Measurements from ENCODE around the gene PCK1. TPM values are rescaled to one million over a fixed set of nuclear protein-coding genes. Genes with fewer than 3 reads are reported as not detected.

Gene PCK1
- total and polyA plus RNA-seq, 9 donors, result 0.30 to 133 (median 1.9) TPM

GRCh38 chr20:57601211-57601570, 40.3 kb downstream of the PCK1 start:
- 86 to 100% (median 88%) methylated on average over 2 of the region's 2 CpGs for WGBS, 3 donors

GRCh38 chr20:57601737-57602136, 40.8 kb downstream of the PCK1 start:
- Histone ChIP-seq H3K27me3 (no peaks in the 10 kb centered on the region), H3K4me1 (ENCODE audit: insufficient read depth) (peaks cover 2% of the 10 kb centered on the region), H3K4me3 (no peak overlapping the region), H3K36me3 (no peaks in the 10 kb centered on the region), H3K9me3 (no peaks in the 10 kb centered on the region), H3K27ac (no peak overlapping the region)
- no peak for DNase-seq
- intact Hi-C loops (cut with DNase I), result no loop called here
- TF ChIP-seq EP300 (IDR thresholded peaks at IDR 0.05) (no peak), POLR2A (IDR thresholded peaks at IDR 0.05) (no peak)
- WGBS, 3 donors, result 79 to 94% (median 87%) methylated on average over 5 of the region's 5 CpGs

More at GRCh38 chr20:57601211-57601570, 40.3 kb downstream of the PCK1 start:
- Histone ChIP-seq H3K36me3 (no peaks in the 10 kb centered on the region), H3K27me3 (no peaks in the 10 kb centered on the region), H3K4me1 (ENCODE audit: insufficient read depth) (peaks cover 2% of the 10 kb centered on the region), H3K4me3 (no peak overlapping the region), H3K27ac (no peak overlapping the region), H3K9me3 (no peaks in the 10 kb centered on the region)
- intact Hi-C loops (cut with DNase I), result no loop called here
- no peak for DNase-seq
- TF ChIP-seq, protein P1, sequence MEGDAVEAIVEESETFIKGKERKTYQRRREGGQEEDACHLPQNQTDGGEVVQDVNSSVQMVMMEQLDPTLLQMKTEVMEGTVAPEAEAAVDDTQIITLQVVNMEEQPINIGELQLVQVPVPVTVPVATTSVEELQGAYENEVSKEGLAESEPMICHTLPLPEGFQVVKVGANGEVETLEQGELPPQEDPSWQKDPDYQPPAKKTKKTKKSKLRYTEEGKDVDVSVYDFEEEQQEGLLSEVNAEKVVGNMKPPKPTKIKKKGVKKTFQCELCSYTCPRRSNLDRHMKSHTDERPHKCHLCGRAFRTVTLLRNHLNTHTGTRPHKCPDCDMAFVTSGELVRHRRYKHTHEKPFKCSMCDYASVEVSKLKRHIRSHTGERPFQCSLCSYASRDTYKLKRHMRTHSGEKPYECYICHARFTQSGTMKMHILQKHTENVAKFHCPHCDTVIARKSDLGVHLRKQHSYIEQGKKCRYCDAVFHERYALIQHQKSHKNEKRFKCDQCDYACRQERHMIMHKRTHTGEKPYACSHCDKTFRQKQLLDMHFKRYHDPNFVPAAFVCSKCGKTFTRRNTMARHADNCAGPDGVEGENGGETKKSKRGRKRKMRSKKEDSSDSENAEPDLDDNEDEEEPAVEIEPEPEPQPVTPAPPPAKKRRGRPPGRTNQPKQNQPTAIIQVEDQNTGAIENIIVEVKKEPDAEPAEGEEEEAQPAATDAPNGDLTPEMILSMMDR (IDR thresholded peaks at IDR 0.05), result no peak
- TF ChIP-seq POLR2A (IDR thresholded peaks at IDR 0.05), result no peak
- no peak for TF ChIP-seq EP300 (IDR thresholded peaks at IDR 0.05)

DNA sequence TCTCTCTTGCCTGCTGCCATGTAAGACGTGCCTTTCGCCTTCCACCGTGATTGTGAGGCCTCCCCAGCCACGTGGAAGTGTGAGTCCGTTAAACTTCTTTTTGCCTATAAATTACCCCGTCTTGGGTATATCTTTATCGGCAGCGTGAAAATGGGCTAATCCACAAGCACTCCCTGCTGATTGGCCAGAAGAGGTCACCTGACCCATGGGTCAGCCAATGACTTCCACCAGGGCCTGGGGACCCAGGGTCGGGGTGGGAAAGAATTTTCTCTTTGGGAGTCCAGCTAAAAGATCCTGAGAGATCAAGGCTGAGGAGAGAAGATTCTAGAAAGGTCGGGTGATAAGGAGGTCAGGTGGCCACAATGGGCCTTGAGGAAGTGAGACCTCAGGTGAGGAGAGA, 42.2 kb downstream of the PCK1 start:
- Histone ChIP-seq H3K4me3 (no peak overlapping the region), H3K9me3 (no peaks in the 10 kb centered on the region), H3K27me3 (no peaks in the 10 kb centered on the region), H3K36me3 (no peaks in the 10 kb centered on the region), H3K27ac (no peak overlapping the region), H3K4me1 (ENCODE audit: insufficient read depth) (no peaks in the 10 kb centered on the region)
- DNase-seq, result no peak
- TF ChIP-seq EP300 (IDR thresholded peaks at IDR 0.05) (no peak), POLR2A (IDR thresholded peaks at IDR 0.05) (no peak)
- TF ChIP-seq, protein P1 (IDR thresholded peaks at IDR 0.05), result no peak
- 91 to 96% (median 91%) methylated on average over 10 of the region's 10 CpGs for WGBS, 3 donors
- intact Hi-C loops (cut with DNase I), result no loop called here

DNA sequence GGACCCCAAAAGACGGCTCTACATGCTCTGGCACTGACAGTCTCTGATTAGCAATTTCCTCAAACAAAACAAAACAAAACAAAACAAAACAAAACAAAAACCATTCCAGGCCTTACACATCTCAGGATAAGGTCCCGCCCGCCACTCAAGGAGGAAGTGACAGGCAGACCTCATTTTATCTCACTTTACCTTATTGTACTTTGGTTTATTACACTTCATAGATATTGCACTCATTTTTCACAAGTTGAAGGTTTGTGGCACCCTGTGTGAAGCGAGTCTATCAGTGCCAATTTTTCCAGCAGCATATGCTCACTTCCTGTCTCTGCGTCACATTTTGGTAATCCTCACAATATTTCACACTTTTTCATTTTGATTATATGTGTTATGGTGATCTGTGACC, 44.1 kb downstream of the PCK1 start:
- no peaks in the 10 kb centered on the region for H3K36me3 ChIP-seq
- no peaks in the 10 kb centered on the region for H3K4me1 ChIP-seq (ENCODE audit: insufficient read depth)
- H3K4me3 ChIP-seq, result no peak overlapping the region
- intact Hi-C loops (cut with DNase I), result no loop called here
- H3K27me3 ChIP-seq, result no peaks in the 10 kb centered on the region
- TF ChIP-seq EP300 (IDR thresholded peaks at IDR 0.05) (no peak), POLR2A (IDR thresholded peaks at IDR 0.05) (no peak)
- TF ChIP-seq, protein P1 (IDR thresholded peaks at IDR 0.05), result no peak
- H3K27ac ChIP-seq, result no peak overlapping the region
- H3K9me3 ChIP-seq, result no peaks in the 10 kb centered on the region
- whole genome bisulfite sequencing, 3 donors, result 73 to 84% (median 81%) methylated on average over 5 of the region's 5 CpGs
- no peak for DNase-seq

GRCh38 chr20:57605878-57606277, 45.0 kb downstream of the PCK1 start:
- no peak overlapping the region for H3K27ac ChIP-seq
- no peak for DNase-seq
- no peaks in the 10 kb centered on the region for H3K27me3 ChIP-seq
- H3K9me3 ChIP-seq, result no peaks in the 10 kb centered on the region
- no peaks in the 10 kb centered on the region for H3K4me1 ChIP-seq (ENCODE audit: insufficient read depth)
- intact Hi-C loops (cut with DNase I), result no loop called here
- 73 to 81% (median 76%) methylated on average over 5 of the region's 5 CpGs for WGBS, 3 donors
- no peaks in the 10 kb centered on the region for H3K36me3 ChIP-seq
- no peak overlapping the region for H3K4me3 ChIP-seq
- TF ChIP-seq, protein P1 (IDR thresholded peaks at IDR 0.05), result no peak
- no peak for TF ChIP-seq POLR2A (IDR thresholded peaks at IDR 0.05)
- TF ChIP-seq EP300 (IDR thresholded peaks at IDR 0.05), result no peak

Data from ovary (tissue), 9 donors.